Peyer's patch (tissue), 4 donors: ENCODE results near the gene MIGA2. TPM values are rescaled to one million over a fixed set of nuclear protein-coding genes. Genes with fewer than 3 reads are reported as not detected.
"Not testable (repeated sequence)": the region's sequence is repeated elsewhere in the genome, so short reads cannot be mapped to it uniquely, and the experiment has no call there.

Experiments
- DNase-seq, 3 donors: peaks; one replicate each; pipeline ENCODE4 v3.0.0-alpha.2; 2017 to 2019
- H3K27ac ChIP-seq, 4 donors: fragments of 200-600 bp; sonication (generic); one replicate each; pipeline ENCODE4 v1.5.1; 2016 to 2019
- H3K27me3 ChIP-seq, 2 donors: fragments of 200-600 bp; sonication (generic); one replicate each; pipeline ENCODE4 v1.5.1; 2019
- H3K36me3 ChIP-seq, 3 donors: fragments of 200-600 bp; sonication (generic); one replicate each; pipeline ENCODE4 v1.5.1; 2016 to 2019
- H3K4me1 ChIP-seq, 4 donors: fragments of 200-600 bp; sonication (generic); one replicate each; pipeline ENCODE4 v1.5.1; 2016 to 2019
- H3K4me3 ChIP-seq, 4 donors: fragments of 200-600 bp; sonication (generic); 1 replicate in 3 of 4; 2 replicates in 1 of 4; pipeline ENCODE4 v1.5.1; 2016 to 2019; ENCODE audit warnings: mild to moderate bottlenecking in 1 of 4
- H3K9me3 ChIP-seq, 4 donors: fragments of 200-600 bp; sonication (generic); one replicate each; pipeline ENCODE4 v1.5.1; 2016 to 2019; ENCODE audit warnings: mild to moderate bottlenecking in 1 of 4
- CTCF ChIP-seq, 6 experiments: fragments of 450-650 bp in 4 of 6; fragments of 200-600 bp in 2 of 6; sonication (generic) in 1 of 6; IDR thresholded peaks; one replicate each; pipeline ENCODE4 v1.5.1; 2017 to 2019; ENCODE audit warnings: antibody characterized with exemption in 6 of 6, mild to moderate bottlenecking in 3 of 6, moderate library complexity in 1 of 6
- POLR2A ChIP-seq, 2 donors: fragments of 450-650 bp; IDR thresholded peaks; one replicate each; pipeline ENCODE4 v1.5.1; 2017; ENCODE audit warnings: antibody characterized with exemption in 2 of 2, mild to moderate bottlenecking in 2 of 2, moderate library complexity in 2 of 2
- total RNA-seq, 4 donors: library from RNA; depleted of rRNA; stranded (reverse); fragments of >200 nt; gene quantifications; one replicate each; pipeline ENCODE4 v1.1.0, GENCODE V29; 2016

Gene MIGA2
- total RNA-seq, 4 donors from 2014 or later: 68.5 to 174 (median 125) TPM

- peaks cover 0 to 98% (median 0%) of the 10 kb centered on the region in 3 donors for H3K36me3 ChIP-seq
- DNase-seq: no peak
- no peak overlapping the region for H3K27ac ChIP-seq
These were observed 38.0 kb upstream of the MIGA2 start for GRCh38 chr9:128998462-128998861.

GRCh38 chr9:128999581-129000206 is 36.7 kb upstream of the MIGA2 start:
- no peak overlapping the region for H3K4me3 ChIP-seq
- H3K36me3 ChIP-seq: peaks cover 0 to 93% (median 0%) of the 10 kb centered on the region in 3 donors
- DNase-seq: no peak
- TF ChIP-seq POLR2A (IDR thresholded peaks at IDR 0.05): no peak
- no peak for TF ChIP-seq CTCF (IDR thresholded peaks at IDR 0.05)
- no peaks in the 10 kb centered on the region for H3K4me1 ChIP-seq
- no peaks in the 10 kb centered on the region for H3K9me3 ChIP-seq
- no peak overlapping the region for H3K27ac ChIP-seq
- no peaks in the 10 kb centered on the region for H3K27me3 ChIP-seq

More at GRCh38 chr9:128998462-128998861, 38.0 kb upstream of the MIGA2 start:
- H3K4me3 ChIP-seq: no peak overlapping the region
- TF ChIP-seq CTCF (IDR thresholded peaks at IDR 0.05): no peak
- no peak for TF ChIP-seq POLR2A (IDR thresholded peaks at IDR 0.05)
- H3K9me3 ChIP-seq: no peaks in the 10 kb centered on the region
- no peaks in the 10 kb centered on the region for H3K27me3 ChIP-seq
- H3K4me1 ChIP-seq: no peaks in the 10 kb centered on the region

GRCh38 chr9:129001504-129002325 is 34.7 kb upstream of the MIGA2 start:
- no peak overlapping the region for H3K4me3 ChIP-seq
- no peaks in the 10 kb centered on the region for H3K9me3 ChIP-seq
- H3K27ac ChIP-seq: no peak overlapping the region
- DNase-seq: peak in 1 of 3 donors; percentile 35
- no peak for TF ChIP-seq POLR2A (IDR thresholded peaks at IDR 0.05)
- no peak for TF ChIP-seq CTCF (IDR thresholded peaks at IDR 0.05)
- no peaks in the 10 kb centered on the region for H3K27me3 ChIP-seq
- peaks cover 0 to 95% (median 0%) of the 10 kb centered on the region in 3 donors for H3K36me3 ChIP-seq
- peaks cover 0 to 3% (median 0%) of the 10 kb centered on the region in 4 donors for H3K4me1 ChIP-seq

GRCh38 chr9:129002992-129003391 is 33.4 kb upstream of the MIGA2 start:
- DNase-seq: peak in 1 of 3 donors; percentile 37
- peaks cover 0 to 3% (median 0%) of the 10 kb centered on the region in 4 donors for H3K4me1 ChIP-seq
- no peak for TF ChIP-seq CTCF (IDR thresholded peaks at IDR 0.05)
- TF ChIP-seq POLR2A (IDR thresholded peaks at IDR 0.05): no peak
- H3K27ac ChIP-seq: no peak overlapping the region
- H3K4me3 ChIP-seq: no peak overlapping the region
- H3K9me3 ChIP-seq: no peaks in the 10 kb centered on the region
- H3K36me3 ChIP-seq: peaks cover 0 to 89% (median 0%) of the 10 kb centered on the region in 3 donors
- no peaks in the 10 kb centered on the region for H3K27me3 ChIP-seq

- DNase-seq, H3K4me1 ChIP-seq, H3K27ac ChIP-seq, H3K4me3 ChIP-seq, H3K9me3 ChIP-seq, H3K27me3 ChIP-seq: not testable (repeated sequence)
- peaks cover 0 to 89% (median 0%) of the 10 kb centered on the region in 3 donors for H3K36me3 ChIP-seq
These were observed 32.3 kb upstream of the MIGA2 start for GRCh38 chr9:129004173-129004572.
